ENCODE results near the gene EDC3.

DNA sequence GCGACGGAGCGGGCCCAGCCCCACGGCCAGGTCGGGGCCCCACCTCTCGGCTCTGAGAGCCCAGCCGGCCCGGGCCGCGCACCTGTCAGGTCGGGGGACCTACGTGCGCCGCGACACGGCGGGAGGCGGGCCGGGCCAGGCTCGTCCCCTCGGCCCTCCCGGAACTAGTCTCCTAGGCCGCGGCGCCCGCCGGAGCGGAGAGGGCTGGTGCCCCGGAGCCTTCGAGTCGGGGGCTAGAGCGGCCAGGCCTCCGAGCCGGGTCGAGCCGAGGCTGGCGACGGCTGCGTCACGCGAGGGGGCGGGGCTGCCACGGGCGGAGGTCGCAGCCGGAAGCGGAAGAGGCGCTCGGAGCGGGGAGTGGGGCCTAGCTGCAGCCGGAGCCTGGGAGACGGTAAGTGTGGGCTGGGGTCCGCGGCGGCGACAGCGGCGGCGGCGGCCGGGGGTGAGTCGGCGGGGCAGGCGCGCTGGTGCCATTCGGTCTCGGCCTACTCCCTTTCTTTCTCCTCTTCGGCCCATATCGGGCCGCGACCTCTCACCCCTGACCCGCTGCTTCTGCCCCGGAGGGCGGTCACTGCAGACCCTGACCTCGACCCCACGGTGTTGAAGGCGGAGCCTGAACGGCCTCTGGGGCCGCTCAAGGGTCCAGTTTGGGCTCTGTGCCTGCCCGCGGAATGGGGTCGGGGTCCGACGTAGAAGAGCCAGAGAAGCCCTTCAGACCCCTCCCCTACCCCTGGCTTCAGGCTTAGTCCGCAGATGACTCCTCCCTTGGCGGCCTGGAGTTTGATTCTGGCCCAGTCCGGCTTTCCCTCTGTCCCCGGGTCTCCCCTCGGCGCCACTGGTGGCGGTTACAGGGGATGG is 80.1 kb downstream of the EDC3 start, which contains the start of gene CLK3:
- TF ChIP-seq, protein P1, sequence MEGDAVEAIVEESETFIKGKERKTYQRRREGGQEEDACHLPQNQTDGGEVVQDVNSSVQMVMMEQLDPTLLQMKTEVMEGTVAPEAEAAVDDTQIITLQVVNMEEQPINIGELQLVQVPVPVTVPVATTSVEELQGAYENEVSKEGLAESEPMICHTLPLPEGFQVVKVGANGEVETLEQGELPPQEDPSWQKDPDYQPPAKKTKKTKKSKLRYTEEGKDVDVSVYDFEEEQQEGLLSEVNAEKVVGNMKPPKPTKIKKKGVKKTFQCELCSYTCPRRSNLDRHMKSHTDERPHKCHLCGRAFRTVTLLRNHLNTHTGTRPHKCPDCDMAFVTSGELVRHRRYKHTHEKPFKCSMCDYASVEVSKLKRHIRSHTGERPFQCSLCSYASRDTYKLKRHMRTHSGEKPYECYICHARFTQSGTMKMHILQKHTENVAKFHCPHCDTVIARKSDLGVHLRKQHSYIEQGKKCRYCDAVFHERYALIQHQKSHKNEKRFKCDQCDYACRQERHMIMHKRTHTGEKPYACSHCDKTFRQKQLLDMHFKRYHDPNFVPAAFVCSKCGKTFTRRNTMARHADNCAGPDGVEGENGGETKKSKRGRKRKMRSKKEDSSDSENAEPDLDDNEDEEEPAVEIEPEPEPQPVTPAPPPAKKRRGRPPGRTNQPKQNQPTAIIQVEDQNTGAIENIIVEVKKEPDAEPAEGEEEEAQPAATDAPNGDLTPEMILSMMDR (IDR thresholded peaks at IDR 0.05; ENCODE audit: insufficient read depth, low read length, poor library complexity, severe bottlenecking), result no peak
- TF ChIP-seq EZH2phosphoT487 (conservative IDR thresholded peaks at IDR 0.05; ENCODE audit: low read length), result no peak
